Natural killer cell (primary cell): ENCODE results near the gene ITGB1BP1. TPM values are rescaled to one million over a fixed set of nuclear protein-coding genes. Genes with fewer than 3 reads are reported as not detected.

Source experiments
- ATAC-seq, 3 donors: fragments of 150-1000 bp in 2 of 3; fragments of 200-7000 bp in 1 of 3; cut with Tn5 transposase; 1 replicate in 1 of 3; 2 replicates in 2 of 3; pipeline ENCODE4 v1.10.0; 2021; ENCODE audit warnings: mild to moderate bottlenecking in 2 of 3, moderate library complexity in 2 of 3
- DNase-seq, 2 donors: peaks; one replicate each; pipeline versions ENCODE4 v3.0.0 to v3.0.0-alpha.2; 2013 to 2021; ENCODE audit warnings: mixed read lengths in 1 of 2
- H3K27ac ChIP-seq: one replicate; pipeline ENCODE4 v1.5.1; 2013; ENCODE audit warnings: mild to moderate bottlenecking, low read length
- H3K27me3 ChIP-seq: one replicate; pipeline ENCODE4 v1.6.1; 2013; ENCODE audit warnings: low read length; ENCODE audit not compliant: control insufficient read depth, insufficient read depth
- H3K36me3 ChIP-seq: one replicate; pipeline ENCODE4 v1.6.1; 2013; ENCODE audit warnings: low read length; ENCODE audit not compliant: control insufficient read depth, insufficient read depth
- H3K4me1 ChIP-seq: one replicate; pipeline ENCODE4 v1.6.1; 2013; ENCODE audit warnings: low read length; ENCODE audit not compliant: control insufficient read depth, insufficient read depth
- H3K4me3 ChIP-seq: one replicate; pipeline ENCODE4 v1.5.1; 2013; ENCODE audit warnings: low read length
- H3K9me3 ChIP-seq: one replicate; pipeline ENCODE4 v1.6.1; 2013; ENCODE audit warnings: low read length; ENCODE audit not compliant: control insufficient read depth, insufficient read depth
- H3K27ac Mint-ChIP-seq, 2 donors: one replicate each; pipeline ENCODE4 v1.8.0; 2022; ENCODE audit warnings: mild to moderate bottlenecking in 2 of 2, mixed read lengths in 2 of 2, moderate library complexity in 1 of 2
- H3K27me3 Mint-ChIP-seq, 2 donors: one replicate each; pipeline ENCODE4 v1.8.0; 2022; ENCODE audit warnings: low read depth in 2 of 2, mixed read lengths in 2 of 2
- H3K36me3 Mint-ChIP-seq: one replicate; pipeline ENCODE4 v1.8.0; 2022; ENCODE audit warnings: mixed read lengths
- H3K4me1 Mint-ChIP-seq, 2 donors: one replicate each; pipeline ENCODE4 v1.8.0; 2022; ENCODE audit warnings: mixed read lengths in 2 of 2
- H3K4me3 Mint-ChIP-seq: one replicate; pipeline ENCODE4 v1.8.0; 2022; ENCODE audit warnings: mild to moderate bottlenecking, moderate library complexity, mixed read lengths
- H3K9me3 Mint-ChIP-seq, 2 donors: one replicate each; pipeline ENCODE4 v1.8.0; 2022; ENCODE audit warnings: mixed read lengths in 2 of 2
- CTCF ChIP-seq: fragments of 200-600 bp; IDR thresholded peaks from one replicate; pipeline ENCODE4 v1.8.0; 2022; ENCODE audit warnings: antibody characterized with exemption
- WGBS: methylation state at CpG from one replicate; pipeline ENCODE4 v1.1.7; 2013; ENCODE audit warnings: missing lambda C conversion rate; ENCODE audit not compliant: insufficient coverage; 5-methylcytosine and 5-hydroxymethylcytosine counted together
- intact Hi-C: fragments of 100-400 bp; cut with micrococcal nuclease; formaldehyde crosslinking; loops from one replicate; pipeline ENCODE4 v1.14.2; 2022
- total RNA-seq, 4 donors: library from RNA; stranded (reverse); fragments of 120-200 nt in 1 of 4; gene quantifications; one replicate each; pipeline versions ENCODE4 v1.2.3 to v1.2.4, GENCODE V29; 2013 to 2022

The ITGB1BP1 gene
- total RNA-seq, 3 donors from 2014 or later (not counting 1 experiment from before 2014, with no cell fraction given) = 66.9 to 114 (median 91.7) TPM

- Histone ChIP-seq H3K4me3 (no peak overlapping the region), H3K4me1 (no peaks in the 10 kb centered on the region), H3K36me3 (no peaks in the 10 kb centered on the region), H3K27me3 (no peaks in the 10 kb centered on the region), H3K9me3 (no peaks in the 10 kb centered on the region), H3K27ac (no peak overlapping the region)
- H3K36me3 Mint-ChIP-seq = no peaks in the 10 kb centered on the region
- H3K27me3 Mint-ChIP-seq = no peaks in the 10 kb centered on the region
- intact Hi-C loops = no loop called here
- 96% methylated on average over 15 of the region's 15 CpGs for WGBS
- no peak overlapping the region for H3K27ac Mint-ChIP-seq
- ATAC-seq (no peak), DNase-seq (no peak)
- H3K9me3 Mint-ChIP-seq = no peaks in the 10 kb centered on the region
- no peak for TF ChIP-seq CTCF
- no peak overlapping the region for H3K4me3 Mint-ChIP-seq
- no peaks in the 10 kb centered on the region for H3K4me1 Mint-ChIP-seq
Measured at GRCh38 chr2:9394816-9395215, 28.5 kb downstream of the ITGB1BP1 start.

- DNase-seq (no peak), ATAC-seq (no peak)
- no peaks in the 10 kb centered on the region for H3K27me3 Mint-ChIP-seq
- Histone ChIP-seq H3K27me3 (no peaks in the 10 kb centered on the region), H3K4me1 (no peaks in the 10 kb centered on the region), H3K9me3 (no peaks in the 10 kb centered on the region), H3K36me3 (no peaks in the 10 kb centered on the region), H3K27ac (no peak overlapping the region), H3K4me3 (no peak overlapping the region)
- H3K4me1 Mint-ChIP-seq = no peaks in the 10 kb centered on the region
- no peaks in the 10 kb centered on the region for H3K36me3 Mint-ChIP-seq
- H3K27ac Mint-ChIP-seq = no peak overlapping the region
- 91% methylated on average over 28 of the region's 28 CpGs for WGBS
- no peak overlapping the region for H3K4me3 Mint-ChIP-seq
- H3K9me3 Mint-ChIP-seq = no peaks in the 10 kb centered on the region
- no peak for TF ChIP-seq CTCF
- intact Hi-C loops = no loop called here
Measured at GRCh38 chr2:9392898-9393765, 30.2 kb downstream of the ITGB1BP1 start.

- no peak overlapping the region for H3K27ac Mint-ChIP-seq
- H3K36me3 Mint-ChIP-seq = no peaks in the 10 kb centered on the region
- H3K4me1 ChIP-seq = no peaks in the 10 kb centered on the region
- no peaks in the 10 kb centered on the region for H3K36me3 ChIP-seq
- TF ChIP-seq CTCF = no peak
- H3K27me3 ChIP-seq = no peaks in the 10 kb centered on the region
- no peak for ATAC-seq
- no peak overlapping the region for H3K4me3 ChIP-seq
- no peaks in the 10 kb centered on the region for H3K9me3 Mint-ChIP-seq
- no peaks in the 10 kb centered on the region for H3K9me3 ChIP-seq
- no peak overlapping the region for H3K4me3 Mint-ChIP-seq
- H3K27me3 Mint-ChIP-seq = no peaks in the 10 kb centered on the region
- intact Hi-C loops = no loop called here
- H3K4me1 Mint-ChIP-seq = no peaks in the 10 kb centered on the region
- no peak overlapping the region for H3K27ac ChIP-seq
- no peak for DNase-seq
- 90% methylated on average over 13 of the region's 13 CpGs for WGBS
Measured at GRCh38 chr2:9391961-9392720, 31.2 kb downstream of the ITGB1BP1 start.
